COLO668 (cell line): ENCODE measurements around the gene ARF3.

Experiments used
- DNase-seq: peaks from one replicate; lab custom pipeline; 2025; ENCODE audit not compliant: unreplicated experiment; lab: John Stamatoyannopoulos, UW

Gene ARF3

GRCh38 chr12:48967991-48968390 lies 10.7 kb upstream of the ARF3 start:
- no peak for DNase-seq

DNA sequence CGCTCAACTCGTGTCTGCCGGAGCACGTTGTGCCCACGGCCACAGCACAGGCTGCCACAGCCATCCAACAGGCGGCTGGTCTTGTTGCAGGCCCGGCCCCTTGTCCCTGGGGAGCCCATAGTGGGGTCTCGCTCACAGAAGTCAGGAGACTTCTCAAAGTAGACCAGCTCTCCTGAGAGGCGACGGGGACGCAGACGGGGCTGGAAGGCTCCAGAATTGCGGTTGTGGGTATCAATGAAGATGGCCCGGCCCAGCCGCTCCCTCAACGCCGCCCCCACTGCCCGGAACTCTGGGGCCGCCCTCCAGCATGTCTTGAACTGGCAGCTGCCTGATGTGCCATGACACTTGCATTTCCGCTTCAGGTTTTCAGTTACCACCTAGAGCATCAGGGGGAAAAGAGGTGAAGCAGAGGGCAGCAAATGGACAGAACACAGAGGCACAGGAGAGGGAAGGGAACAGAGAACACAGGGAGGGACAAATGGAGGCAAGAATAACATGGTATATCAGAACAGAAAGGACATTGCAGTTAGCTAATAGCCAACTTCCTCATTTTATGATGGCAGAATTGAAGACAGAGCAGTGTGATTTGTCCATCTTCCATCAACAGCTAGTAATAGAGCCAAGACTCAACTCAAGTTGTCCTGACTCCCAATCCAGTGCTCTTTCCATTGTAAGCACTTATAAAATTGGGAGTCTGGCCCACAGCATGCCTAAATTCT lies 9.0 kb upstream of the ARF3 start:
- no peak for DNase-seq

DNA sequence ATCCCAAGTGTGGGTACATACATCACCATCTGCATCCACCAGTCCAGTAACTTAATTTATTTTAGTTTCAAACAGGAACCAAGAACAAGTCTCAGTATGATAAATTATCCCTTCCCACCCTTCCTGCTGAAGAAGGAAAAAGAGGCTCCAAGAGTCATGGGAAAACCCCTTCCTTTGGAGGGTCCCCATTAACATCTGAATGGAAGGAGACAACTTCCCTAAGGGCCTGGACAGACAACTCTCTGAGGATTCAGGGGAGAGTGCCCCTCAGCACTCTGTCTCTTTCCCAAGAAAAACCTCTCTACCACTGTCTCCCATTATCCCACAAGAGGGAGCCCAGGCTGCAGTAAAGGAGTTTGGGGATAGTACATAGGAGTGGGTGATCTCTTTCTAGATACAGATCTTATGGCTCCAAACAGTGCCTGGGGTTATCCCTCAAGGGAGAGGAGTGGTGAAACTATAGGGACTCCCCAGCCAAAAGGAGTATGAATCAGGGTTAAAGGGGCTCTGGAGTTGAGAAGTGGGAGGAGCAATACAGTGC lies 8.1 kb upstream of the ARF3 start:
- DNase-seq = no peak

DNA sequence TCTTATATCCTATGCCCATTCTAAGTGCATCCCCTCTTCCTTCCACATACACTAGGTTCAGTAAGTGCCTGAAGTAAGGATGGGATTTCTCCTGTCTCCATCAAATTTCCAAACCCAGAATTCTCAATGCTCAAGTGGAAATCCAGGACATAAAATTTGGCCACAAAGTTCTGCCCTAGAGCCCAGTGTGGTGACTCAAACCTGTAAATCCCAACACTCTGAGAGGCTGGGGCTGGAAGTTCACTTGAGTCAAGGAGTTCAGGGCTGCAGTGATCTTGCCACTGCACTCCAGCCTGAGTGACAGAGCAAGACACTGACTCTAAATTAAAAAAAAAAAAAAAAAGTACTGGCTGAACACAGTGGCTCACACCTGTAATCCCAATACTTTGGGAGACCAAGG lies 4.5 kb upstream of the ARF3 start:
- DNase-seq = no peak

GRCh38 chr12:48961331-48961730 lies 4.0 kb upstream of the ARF3 start:
- no peak for DNase-seq

GRCh38 chr12:48960834-48961233 lies 3.5 kb upstream of the ARF3 start:
- no peak for DNase-seq

DNA sequence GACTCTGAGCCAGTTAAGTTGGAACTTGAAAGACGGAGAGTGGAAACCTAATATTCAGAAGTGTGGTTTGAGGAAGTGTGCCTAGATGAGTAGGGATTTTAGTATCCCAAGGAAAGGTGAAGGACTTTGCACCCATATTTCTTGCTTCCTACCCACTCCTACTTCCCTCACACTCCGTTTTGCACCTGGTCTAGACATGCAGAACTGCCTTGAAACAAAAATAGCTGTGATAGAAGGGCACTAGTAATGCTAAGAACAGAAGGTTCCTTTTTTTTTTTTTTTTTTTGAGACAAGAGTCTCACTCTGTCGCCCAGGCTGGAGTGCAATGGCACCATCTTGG lies 732 bp upstream of the ARF3 start:
- no peak for DNase-seq

DNA sequence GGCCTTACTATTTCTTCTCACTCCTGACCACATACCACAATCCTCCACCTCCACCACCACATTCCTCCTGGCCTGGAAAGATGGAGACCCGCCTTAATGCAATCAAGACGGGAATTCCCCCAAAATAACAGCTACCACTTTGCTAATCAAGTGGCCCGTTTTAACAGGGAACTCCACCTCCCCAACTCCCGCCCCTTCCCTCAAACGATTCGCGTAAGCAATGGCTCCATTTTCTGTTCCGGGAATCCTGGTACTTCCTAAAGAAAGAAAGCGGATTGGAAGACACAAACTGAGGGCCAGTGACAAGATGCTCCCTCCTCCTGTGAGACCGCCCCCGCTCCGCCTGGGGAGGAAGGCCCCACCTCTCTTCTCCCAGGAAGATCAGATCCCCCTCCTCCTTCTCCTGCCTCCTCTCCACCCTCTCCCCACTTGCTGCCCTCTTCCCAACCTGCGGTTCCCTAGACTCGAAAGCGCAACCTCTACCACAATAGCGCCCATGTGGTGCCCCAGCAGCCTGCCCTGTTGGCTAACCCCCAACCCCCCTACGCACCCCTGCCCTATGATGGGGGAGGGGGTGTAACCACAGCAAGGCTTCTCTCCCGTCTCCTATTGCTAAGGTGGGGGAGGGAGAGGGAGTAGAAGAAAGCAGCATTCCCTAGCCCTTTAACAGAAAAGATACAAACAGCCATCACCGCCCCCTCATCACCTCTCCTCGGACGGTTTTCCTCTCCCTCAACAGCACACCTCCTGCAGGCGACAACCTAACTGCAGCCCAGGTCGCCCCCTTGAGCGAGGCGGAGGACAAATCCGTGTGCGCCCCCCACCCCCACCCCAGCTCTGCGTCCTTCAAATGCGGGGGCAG lies 777 bp downstream of the ARF3 start:
- peak; percentile 37 for DNase-seq

- DNase-seq = no peak
These were observed 2.3 kb downstream of the ARF3 start for GRCh38 chr12:48954841-48955501.

- no peak for DNase-seq
These were observed 3.2 kb downstream of the ARF3 start for GRCh38 chr12:48954061-48954460.

- no peak for DNase-seq
These were observed 4.6 kb downstream of the ARF3 start for GRCh38 chr12:48952691-48953090.

GRCh38 chr12:48947727-48948126 lies 9.6 kb downstream of the ARF3 start:
- DNase-seq = no peak

DNA sequence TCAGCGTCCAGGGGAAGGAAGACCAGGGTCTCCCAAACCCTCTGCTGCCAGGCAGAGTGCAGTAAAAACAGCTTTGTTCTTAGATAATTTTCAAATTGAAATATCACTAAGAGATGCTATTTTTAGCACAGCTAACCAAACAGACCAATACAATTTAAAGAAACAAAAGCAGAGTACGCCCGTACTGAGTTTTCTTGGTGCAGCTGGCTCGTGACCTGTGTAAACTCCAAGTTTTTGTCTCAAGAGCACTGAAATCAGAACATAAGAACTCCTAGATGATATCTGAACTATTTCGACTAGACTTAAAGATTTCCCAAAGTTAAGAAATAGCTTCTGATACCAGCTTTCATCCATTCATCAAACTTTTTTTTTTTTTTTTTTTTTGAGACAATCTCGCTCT lies 10.3 kb downstream of the ARF3 start:
- DNase-seq = no peak

DNA sequence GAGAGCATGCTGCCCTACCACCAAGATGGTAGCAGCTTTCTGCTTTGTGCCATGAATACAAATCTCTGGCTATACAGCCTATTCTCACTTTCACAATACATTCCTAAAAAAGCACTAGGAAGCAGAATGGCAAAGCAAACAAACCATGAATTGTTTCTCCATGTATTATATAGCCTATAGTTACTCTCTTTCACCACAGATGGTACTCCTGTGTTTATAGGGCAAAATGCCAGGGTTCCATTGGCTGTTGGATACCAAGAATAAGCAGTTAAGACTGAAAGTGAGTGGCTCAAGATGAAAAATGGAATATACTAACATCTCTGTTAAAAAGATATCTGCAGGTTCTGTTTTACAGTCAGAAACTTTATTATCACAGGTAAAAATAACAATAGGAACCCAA lies 11.1 kb downstream of the ARF3 start:
- DNase-seq = no peak

GRCh38 chr12:48943221-48943620 lies 14.1 kb downstream of the ARF3 start:
- no peak for DNase-seq

GRCh38 chr12:48940181-48940580 lies 17.1 kb downstream of the ARF3 start:
- DNase-seq = no peak

DNA sequence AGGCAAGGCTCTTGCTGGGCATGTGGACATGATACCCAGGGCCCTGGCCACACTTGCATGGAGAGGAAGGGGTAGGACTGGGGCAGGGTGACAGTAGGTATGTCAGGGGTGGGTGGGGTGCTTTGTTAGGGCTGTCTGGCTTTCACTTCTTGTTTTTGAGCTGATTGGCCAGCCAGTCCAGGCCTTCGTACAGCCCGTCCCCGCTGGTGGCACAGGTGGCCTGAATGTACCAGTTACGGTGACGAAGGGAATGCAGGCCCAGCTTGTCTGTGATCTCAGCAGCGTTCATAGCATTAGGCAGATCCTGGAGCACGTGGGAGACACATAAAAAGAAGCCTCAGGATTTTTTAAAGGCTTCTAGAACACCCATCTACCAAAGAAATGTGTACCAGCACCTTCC lies 18.5 kb downstream of the ARF3 start:
- no peak for DNase-seq

DNA sequence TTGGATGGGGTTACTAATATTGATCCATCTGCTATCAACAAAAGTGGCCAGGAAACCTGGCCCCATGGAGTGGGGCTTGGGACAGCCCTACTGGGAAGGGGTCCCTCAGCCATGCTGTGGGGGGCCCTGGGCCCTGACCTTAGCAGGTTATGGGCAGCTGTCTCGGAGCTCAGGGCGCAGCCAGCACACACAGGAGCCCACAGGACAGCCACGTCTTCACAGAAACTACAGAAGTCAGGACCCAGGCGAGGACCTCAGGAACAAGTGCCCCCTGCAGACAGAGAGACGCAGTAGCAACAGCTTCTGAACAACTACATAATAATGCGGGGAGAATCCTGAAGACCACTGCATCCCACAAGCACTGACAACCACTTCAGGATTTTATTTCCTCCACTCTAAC lies 20.1 kb downstream of the ARF3 start:
- no peak for DNase-seq

DNA sequence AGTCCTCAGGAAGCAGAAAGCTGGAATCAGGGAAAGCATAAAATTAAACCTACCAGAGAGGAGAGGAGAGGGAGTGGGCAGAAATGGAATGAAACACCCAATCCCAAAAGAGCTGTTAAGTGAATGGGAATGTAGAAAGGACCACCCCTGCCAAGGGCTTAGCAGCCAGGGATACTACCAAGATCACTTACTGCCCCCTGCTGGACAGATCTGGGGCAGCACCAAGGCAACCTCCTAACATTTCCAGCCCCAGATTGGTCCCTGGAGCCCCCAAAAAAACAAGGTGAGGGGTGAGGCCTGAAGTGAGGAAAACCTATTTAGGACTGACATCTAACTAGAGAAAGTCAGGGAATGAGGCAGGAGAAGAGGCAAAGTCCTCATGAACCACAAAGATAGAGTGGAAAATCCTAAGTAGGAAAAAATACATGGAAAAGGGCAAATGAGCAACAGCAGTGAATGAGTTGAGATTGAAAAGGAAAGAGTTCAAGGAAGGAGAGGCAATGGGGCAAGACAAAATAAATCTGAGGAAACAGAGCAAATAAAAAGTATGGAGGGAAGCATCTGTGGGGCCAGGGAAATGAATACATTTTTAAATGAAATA lies 20.8 kb downstream of the ARF3 start:
- peak; percentile 45 for DNase-seq

- DNase-seq = no peak
These were observed 23.0 kb downstream of the ARF3 start for GRCh38 chr12:48934312-48934706.

GRCh38 chr12:48933664-48934311 lies 23.5 kb downstream of the ARF3 start:
- DNase-seq = no peak
